HG02759 (cell line): ENCODE measurements around the gene COL8A2.

Source experiments
- ATAC-seq: cut with Tn5 transposase; IDR thresholded peaks from one replicate; pipeline ENCODE4 v1.9.1; 2021; ENCODE audit warnings: mild to moderate bottlenecking, moderate library complexity; ENCODE audit not compliant: unreplicated experiment

The COL8A2 gene

GRCh38 chr1:36115200-36115669 is 9.8 kb downstream of the COL8A2 start:
- no peak for ATAC-seq

GRCh38 chr1:36114371-36114770 is 10.7 kb downstream of the COL8A2 start:
- ATAC-seq: no peak

- no peak for ATAC-seq
These were observed 12.2 kb downstream of the COL8A2 start for GRCh38 chr1:36112823-36113222.

GRCh38 chr1:36111151-36111550 is 13.9 kb downstream of the COL8A2 start:
- ATAC-seq: no peak

- ATAC-seq: no peak
These were observed 15.9 kb downstream of the COL8A2 start for GRCh38 chr1:36109041-36109679.

- no peak for ATAC-seq
These were observed 16.7 kb downstream of the COL8A2 start for GRCh38 chr1:36108314-36108713.

- no peak for ATAC-seq
These were observed 17.6 kb downstream of the COL8A2 start for GRCh38 chr1:36107394-36107793.

- ATAC-seq: no peak
These were observed 18.8 kb downstream of the COL8A2 start for GRCh38 chr1:36106269-36106668.

GRCh38 chr1:36101546-36101945 is 23.5 kb downstream of the COL8A2 start:
- no peak for ATAC-seq

GRCh38 chr1:36100376-36100775 is 24.6 kb downstream of the COL8A2 start:
- no peak for ATAC-seq

GRCh38 chr1:36099681-36100341 is 25.2 kb downstream of the COL8A2 start:
- peak; percentile 57 for ATAC-seq

GRCh38 chr1:36098650-36099365 is 26.2 kb downstream of the COL8A2 start:
- no peak for ATAC-seq

- ATAC-seq: no peak
These were observed 27.1 kb downstream of the COL8A2 start for GRCh38 chr1:36097693-36098585.

GRCh38 chr1:36096500-36097432 is 28.3 kb downstream of the COL8A2 start:
- no peak for ATAC-seq

GRCh38 chr1:36095760-36096405 is 29.1 kb downstream of the COL8A2 start:
- ATAC-seq: no peak

- no peak for ATAC-seq
These were observed 30.4 kb downstream of the COL8A2 start for GRCh38 chr1:36094621-36095061.

- no peak for ATAC-seq
These were observed 31.1 kb downstream of the COL8A2 start for GRCh38 chr1:36093929-36094328.

- ATAC-seq: no peak
These were observed 31.8 kb downstream of the COL8A2 start for GRCh38 chr1:36093226-36093625.

- no peak for ATAC-seq
These were observed 32.2 kb downstream of the COL8A2 start for GRCh38 chr1:36092798-36093185.
